ENCODE results near the gene EXOC4. TPM values are rescaled to one million over a fixed set of nuclear protein-coding genes. Genes with fewer than 3 reads are reported as not detected.

Gene EXOC4
- total and polyA plus RNA-seq, 2 of the 8 experiments (the other 6 are each of a cell fraction or from before 2014, with no cell fraction given), result 27.0 to 67.3 TPM

DNA sequence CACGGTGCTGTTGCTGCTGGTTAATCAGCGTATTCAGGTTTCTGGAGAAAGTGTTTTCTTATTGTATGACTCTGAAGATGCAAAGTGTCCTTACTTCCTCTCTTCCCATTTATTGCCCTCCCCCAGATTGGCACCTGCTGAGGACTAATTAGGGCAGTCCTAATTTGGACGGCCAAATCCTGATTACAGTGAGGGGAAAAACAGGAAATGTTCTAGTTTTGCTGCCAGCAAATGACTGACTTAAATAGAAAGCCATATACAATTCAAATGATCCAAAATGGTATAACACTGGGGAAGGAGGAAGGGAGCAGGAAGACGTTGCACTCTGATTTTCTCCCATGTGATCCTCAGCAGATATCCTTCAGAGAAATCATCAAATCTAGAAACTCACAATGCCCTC, 651.9 kb downstream of the EXOC4 start (continued):
- TF ChIP-seq, protein P1, sequence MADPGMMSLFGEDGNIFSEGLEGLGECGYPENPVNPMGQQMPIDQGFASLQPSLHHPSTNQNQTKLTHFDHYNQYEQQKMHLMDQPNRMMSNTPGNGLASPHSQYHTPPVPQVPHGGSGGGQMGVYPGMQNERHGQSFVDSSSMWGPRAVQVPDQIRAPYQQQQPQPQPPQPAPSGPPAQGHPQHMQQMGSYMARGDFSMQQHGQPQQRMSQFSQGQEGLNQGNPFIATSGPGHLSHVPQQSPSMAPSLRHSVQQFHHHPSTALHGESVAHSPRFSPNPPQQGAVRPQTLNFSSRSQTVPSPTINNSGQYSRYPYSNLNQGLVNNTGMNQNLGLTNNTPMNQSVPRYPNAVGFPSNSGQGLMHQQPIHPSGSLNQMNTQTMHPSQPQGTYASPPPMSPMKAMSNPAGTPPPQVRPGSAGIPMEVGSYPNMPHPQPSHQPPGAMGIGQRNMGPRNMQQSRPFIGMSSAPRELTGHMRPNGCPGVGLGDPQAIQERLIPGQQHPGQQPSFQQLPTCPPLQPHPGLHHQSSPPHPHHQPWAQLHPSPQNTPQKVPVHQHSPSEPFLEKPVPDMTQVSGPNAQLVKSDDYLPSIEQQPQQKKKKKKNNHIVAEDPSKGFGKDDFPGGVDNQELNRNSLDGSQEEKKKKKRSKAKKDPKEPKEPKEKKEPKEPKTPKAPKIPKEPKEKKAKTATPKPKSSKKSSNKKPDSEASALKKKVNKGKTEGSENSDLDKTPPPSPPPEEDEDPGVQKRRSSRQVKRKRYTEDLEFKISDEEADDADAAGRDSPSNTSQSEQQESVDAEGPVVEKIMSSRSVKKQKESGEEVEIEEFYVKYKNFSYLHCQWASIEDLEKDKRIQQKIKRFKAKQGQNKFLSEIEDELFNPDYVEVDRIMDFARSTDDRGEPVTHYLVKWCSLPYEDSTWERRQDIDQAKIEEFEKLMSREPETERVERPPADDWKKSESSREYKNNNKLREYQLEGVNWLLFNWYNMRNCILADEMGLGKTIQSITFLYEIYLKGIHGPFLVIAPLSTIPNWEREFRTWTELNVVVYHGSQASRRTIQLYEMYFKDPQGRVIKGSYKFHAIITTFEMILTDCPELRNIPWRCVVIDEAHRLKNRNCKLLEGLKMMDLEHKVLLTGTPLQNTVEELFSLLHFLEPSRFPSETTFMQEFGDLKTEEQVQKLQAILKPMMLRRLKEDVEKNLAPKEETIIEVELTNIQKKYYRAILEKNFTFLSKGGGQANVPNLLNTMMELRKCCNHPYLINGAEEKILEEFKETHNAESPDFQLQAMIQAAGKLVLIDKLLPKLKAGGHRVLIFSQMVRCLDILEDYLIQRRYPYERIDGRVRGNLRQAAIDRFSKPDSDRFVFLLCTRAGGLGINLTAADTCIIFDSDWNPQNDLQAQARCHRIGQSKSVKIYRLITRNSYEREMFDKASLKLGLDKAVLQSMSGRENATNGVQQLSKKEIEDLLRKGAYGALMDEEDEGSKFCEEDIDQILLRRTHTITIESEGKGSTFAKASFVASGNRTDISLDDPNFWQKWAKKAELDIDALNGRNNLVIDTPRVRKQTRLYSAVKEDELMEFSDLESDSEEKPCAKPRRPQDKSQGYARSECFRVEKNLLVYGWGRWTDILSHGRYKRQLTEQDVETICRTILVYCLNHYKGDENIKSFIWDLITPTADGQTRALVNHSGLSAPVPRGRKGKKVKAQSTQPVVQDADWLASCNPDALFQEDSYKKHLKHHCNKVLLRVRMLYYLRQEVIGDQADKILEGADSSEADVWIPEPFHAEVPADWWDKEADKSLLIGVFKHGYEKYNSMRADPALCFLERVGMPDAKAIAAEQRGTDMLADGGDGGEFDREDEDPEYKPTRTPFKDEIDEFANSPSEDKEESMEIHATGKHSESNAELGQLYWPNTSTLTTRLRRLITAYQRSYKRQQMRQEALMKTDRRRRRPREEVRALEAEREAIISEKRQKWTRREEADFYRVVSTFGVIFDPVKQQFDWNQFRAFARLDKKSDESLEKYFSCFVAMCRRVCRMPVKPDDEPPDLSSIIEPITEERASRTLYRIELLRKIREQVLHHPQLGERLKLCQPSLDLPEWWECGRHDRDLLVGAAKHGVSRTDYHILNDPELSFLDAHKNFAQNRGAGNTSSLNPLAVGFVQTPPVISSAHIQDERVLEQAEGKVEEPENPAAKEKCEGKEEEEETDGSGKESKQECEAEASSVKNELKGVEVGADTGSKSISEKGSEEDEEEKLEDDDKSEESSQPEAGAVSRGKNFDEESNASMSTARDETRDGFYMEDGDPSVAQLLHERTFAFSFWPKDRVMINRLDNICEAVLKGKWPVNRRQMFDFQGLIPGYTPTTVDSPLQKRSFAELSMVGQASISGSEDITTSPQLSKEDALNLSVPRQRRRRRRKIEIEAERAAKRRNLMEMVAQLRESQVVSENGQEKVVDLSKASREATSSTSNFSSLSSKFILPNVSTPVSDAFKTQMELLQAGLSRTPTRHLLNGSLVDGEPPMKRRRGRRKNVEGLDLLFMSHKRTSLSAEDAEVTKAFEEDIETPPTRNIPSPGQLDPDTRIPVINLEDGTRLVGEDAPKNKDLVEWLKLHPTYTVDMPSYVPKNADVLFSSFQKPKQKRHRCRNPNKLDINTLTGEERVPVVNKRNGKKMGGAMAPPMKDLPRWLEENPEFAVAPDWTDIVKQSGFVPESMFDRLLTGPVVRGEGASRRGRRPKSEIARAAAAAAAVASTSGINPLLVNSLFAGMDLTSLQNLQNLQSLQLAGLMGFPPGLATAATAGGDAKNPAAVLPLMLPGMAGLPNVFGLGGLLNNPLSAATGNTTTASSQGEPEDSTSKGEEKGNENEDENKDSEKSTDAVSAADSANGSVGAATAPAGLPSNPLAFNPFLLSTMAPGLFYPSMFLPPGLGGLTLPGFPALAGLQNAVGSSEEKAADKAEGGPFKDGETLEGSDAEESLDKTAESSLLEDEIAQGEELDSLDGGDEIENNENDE (IDR thresholded peaks at IDR 0.05; ENCODE audit: insufficient replicate concordance, low read length), result no peak
- TF ChIP-seq BCL11A (IDR thresholded peaks at IDR 0.05; ENCODE audit: low read depth in 2 of 2, low read length in 2 of 2), result no peak
- no peak for TF ChIP-seq KDM5A (IDR thresholded peaks at IDR 0.05; ENCODE audit: low read length)
- TF ChIP-seq NRF1 (IDR thresholded peaks at IDR 0.05; ENCODE audit: low read depth, low read length), result no peak
- no peak for TF ChIP-seq TAF7 (optimal IDR thresholded peaks at IDR 0.05; ENCODE audit: borderline replicate concordance, low read depth, low read length)
- TF ChIP-seq, protein P2, sequence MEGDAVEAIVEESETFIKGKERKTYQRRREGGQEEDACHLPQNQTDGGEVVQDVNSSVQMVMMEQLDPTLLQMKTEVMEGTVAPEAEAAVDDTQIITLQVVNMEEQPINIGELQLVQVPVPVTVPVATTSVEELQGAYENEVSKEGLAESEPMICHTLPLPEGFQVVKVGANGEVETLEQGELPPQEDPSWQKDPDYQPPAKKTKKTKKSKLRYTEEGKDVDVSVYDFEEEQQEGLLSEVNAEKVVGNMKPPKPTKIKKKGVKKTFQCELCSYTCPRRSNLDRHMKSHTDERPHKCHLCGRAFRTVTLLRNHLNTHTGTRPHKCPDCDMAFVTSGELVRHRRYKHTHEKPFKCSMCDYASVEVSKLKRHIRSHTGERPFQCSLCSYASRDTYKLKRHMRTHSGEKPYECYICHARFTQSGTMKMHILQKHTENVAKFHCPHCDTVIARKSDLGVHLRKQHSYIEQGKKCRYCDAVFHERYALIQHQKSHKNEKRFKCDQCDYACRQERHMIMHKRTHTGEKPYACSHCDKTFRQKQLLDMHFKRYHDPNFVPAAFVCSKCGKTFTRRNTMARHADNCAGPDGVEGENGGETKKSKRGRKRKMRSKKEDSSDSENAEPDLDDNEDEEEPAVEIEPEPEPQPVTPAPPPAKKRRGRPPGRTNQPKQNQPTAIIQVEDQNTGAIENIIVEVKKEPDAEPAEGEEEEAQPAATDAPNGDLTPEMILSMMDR (IDR thresholded peaks at IDR 0.05; ENCODE audit: control extremely low read depth in 1 of 3, insufficient read depth in 1 of 3, low read depth in 1 of 3, low read length in 3 of 3), result no peak
